Measurements from ENCODE around the gene RFNG. TPM values are rescaled to one million over a fixed set of nuclear protein-coding genes. Genes with fewer than 3 reads are reported as not detected.

The RFNG gene
- total and polyA plus RNA-seq, 7 donors: 27.1 to 40.7 (median 31.2) TPM

GRCh38 chr17:82018152-82018988 lies 33.2 kb downstream of the RFNG start:
- DNase-seq: no peak
- intact Hi-C loops (cut with DNase I): loop anchor here in 1 of 2 donors (5.0 kb wide), 1 partner anchor 41 kb away; the partner anchor contains the start of gene ASPSCR1
- Histone ChIP-seq H3K4me3 (no peak overlapping the region), H3K9me3 (no peaks in the 10 kb centered on the region), H3K4me1 (peaks cover 37% of the 10 kb centered on the region), H3K27me3 (ENCODE audit: insufficient read depth in 3 of 3, low read length in 2 of 3) (no peaks in the 10 kb centered on the region), H3K36me3 (ENCODE audit: insufficient read depth in 1 of 2, low read depth in 1 of 2) (peaks cover 0 to 3% of the 10 kb centered on the region in 2 donors), H3K27ac (peak overlapping the region; percentile 65)
- peak in 2 of 4 donors; percentile 5 to 27 for ATAC-seq
- TF ChIP-seq CTCF (IDR thresholded peaks at IDR 0.05): no peak
- 34 to 44% (median 41%) methylated on average over 19 of the region's 19 CpGs for WGBS, 3 donors

GRCh38 chr17:82017612-82018151 lies 33.9 kb downstream of the RFNG start:
- ATAC-seq (no peak), DNase-seq (no peak)
- WGBS, 3 donors: 80% methylated on average over 8 to 13 of the region's 13 CpGs
- H3K4me1 ChIP-seq: peaks cover 37% of the 10 kb centered on the region
- TF ChIP-seq CTCF (IDR thresholded peaks at IDR 0.05): no peak
- no peaks in the 10 kb centered on the region for H3K9me3 ChIP-seq
- H3K27ac ChIP-seq: peak overlapping the region; percentile 65
- peaks cover 0 to 7% of the 10 kb centered on the region in 2 donors for H3K36me3 ChIP-seq (ENCODE audit: insufficient read depth in 1 of 2, low read depth in 1 of 2)
- H3K4me3 ChIP-seq: no peak overlapping the region
- H3K27me3 ChIP-seq (ENCODE audit: insufficient read depth in 3 of 3, low read length in 2 of 3): no peaks in the 10 kb centered on the region
- intact Hi-C loops (cut with DNase I): loop anchor here in 1 of 2 donors (5.0 kb wide), 1 partner anchor 40 kb away; the partner anchor contains the start of gene ASPSCR1

GRCh38 chr17:82016875-82017459 lies 34.6 kb downstream of the RFNG start:
- peaks cover 0 to 14% of the 10 kb centered on the region in 2 donors for H3K36me3 ChIP-seq (ENCODE audit: insufficient read depth in 1 of 2, low read depth in 1 of 2)
- 85 to 88% (median 85%) methylated on average over 18 to 24 of the region's 24 CpGs for WGBS, 3 donors
- no peaks in the 10 kb centered on the region for H3K9me3 ChIP-seq
- no peak for DNase-seq
- intact Hi-C loops (cut with DNase I): loop anchor here in 1 of 2 donors (5.0 kb wide), 1 partner anchor 40 kb away; the partner anchor contains the start of gene ASPSCR1
- no peaks in the 10 kb centered on the region for H3K27me3 ChIP-seq (ENCODE audit: insufficient read depth in 3 of 3, low read length in 2 of 3)
- TF ChIP-seq CTCF (IDR thresholded peaks at IDR 0.05): no peak
- H3K27ac ChIP-seq: no peak overlapping the region
- H3K4me1 ChIP-seq: peaks cover 34% of the 10 kb centered on the region
- no peak for ATAC-seq
- H3K4me3 ChIP-seq: no peak overlapping the region

- ATAC-seq: no peak
- no peak overlapping the region for H3K4me3 ChIP-seq
- WGBS, 3 donors: 85 to 86% (median 86%) methylated on average over 28 of the region's 28 CpGs
- intact Hi-C loops (cut with DNase I): loop anchor here in 1 of 2 donors (5.0 kb wide), 1 partner anchor 39 kb away; the partner anchor contains the start of gene ASPSCR1
- peaks cover 0 to 21% of the 10 kb centered on the region in 2 donors for H3K36me3 ChIP-seq (ENCODE audit: insufficient read depth in 1 of 2, low read depth in 1 of 2)
- no peaks in the 10 kb centered on the region for H3K27me3 ChIP-seq (ENCODE audit: insufficient read depth in 3 of 3, low read length in 2 of 3)
- peaks cover 27% of the 10 kb centered on the region for H3K4me1 ChIP-seq
- no peak overlapping the region for H3K27ac ChIP-seq
- no peak for TF ChIP-seq CTCF (IDR thresholded peaks at IDR 0.05)
- no peaks in the 10 kb centered on the region for H3K9me3 ChIP-seq
- DNase-seq: no peak
Observed at GRCh38 chr17:82016061-82016874, 35.3 kb downstream of the RFNG start.
